ENCODE measurements around the gene NGFR.

Gene NGFR

GRCh38 chr17:49494986-49495841 lies at the start of gene NGFR:
TSS of gene NGFR (plus strand) at chr17:49495293. CDS start at chr17:49495418, 125 bp downstream.
- DNase-seq = peak; percentile 50

GRCh38 chr17:49445591-49445990 lies 49.5 kb upstream of the NGFR start:
- DNase-seq = no peak

GRCh38 chr17:49447628-49448302 lies 47.3 kb upstream of the NGFR start:
- DNase-seq = no peak

GRCh38 chr17:49450181-49450580 lies 44.9 kb upstream of the NGFR start:
- no peak for DNase-seq

- DNase-seq = no peak
Observed at GRCh38 chr17:49450735-49451134, 44.4 kb upstream of the NGFR start.

GRCh38 chr17:49452201-49452600 lies 42.9 kb upstream of the NGFR start:
- DNase-seq = no peak

- no peak for DNase-seq
Observed at GRCh38 chr17:49452661-49453060, 42.4 kb upstream of the NGFR start.

- DNase-seq = no peak
Observed at GRCh38 chr17:49454050-49454449, 41.0 kb upstream of the NGFR start.

GRCh38 chr17:49455272-49455861 lies 39.7 kb upstream of the NGFR start:
- DNase-seq = no peak

- DNase-seq = no peak
Observed at GRCh38 chr17:49456183-49456965, 38.7 kb upstream of the NGFR start.

- DNase-seq = no peak
Observed at GRCh38 chr17:49457564-49458535, 37.2 kb upstream of the NGFR start.

- peak; percentile 15 for DNase-seq
Observed at GRCh38 chr17:49459401-49459984, 35.6 kb upstream of the NGFR start.

- DNase-seq = no peak
Observed at GRCh38 chr17:49460401-49460800, 34.7 kb upstream of the NGFR start.

- no peak for DNase-seq
Observed at GRCh38 chr17:49461580-49461979, 33.5 kb upstream of the NGFR start.

- DNase-seq = no peak
Observed at GRCh38 chr17:49464049-49464448, 31.0 kb upstream of the NGFR start.

GRCh38 chr17:49465331-49465903 lies 29.7 kb upstream of the NGFR start:
- DNase-seq = no peak

GRCh38 chr17:49466436-49466835 lies 28.7 kb upstream of the NGFR start:
- no peak for DNase-seq

GRCh38 chr17:49467175-49467574 lies 27.9 kb upstream of the NGFR start:
- DNase-seq = no peak

- no peak for DNase-seq
Observed at GRCh38 chr17:49468811-49469385, 26.2 kb upstream of the NGFR start.
